Measurements from ENCODE around the gene MUC15.
"Not testable (repeated sequence)": the region's sequence is repeated elsewhere in the genome, so short reads cannot be mapped to it uniquely, and the experiment has no call there.

MUC15 gene, protein sequence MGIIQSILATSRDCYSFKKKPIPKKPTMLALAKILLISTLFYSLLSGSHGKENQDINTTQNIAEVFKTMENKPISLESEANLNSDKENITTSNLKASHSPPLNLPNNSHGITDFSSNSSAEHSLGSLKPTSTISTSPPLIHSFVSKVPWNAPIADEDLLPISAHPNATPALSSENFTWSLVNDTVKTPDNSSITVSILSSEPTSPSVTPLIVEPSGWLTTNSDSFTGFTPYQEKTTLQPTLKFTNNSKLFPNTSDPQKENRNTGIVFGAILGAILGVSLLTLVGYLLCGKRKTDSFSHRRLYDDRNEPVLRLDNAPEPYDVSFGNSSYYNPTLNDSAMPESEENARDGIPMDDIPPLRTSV

DNA sequence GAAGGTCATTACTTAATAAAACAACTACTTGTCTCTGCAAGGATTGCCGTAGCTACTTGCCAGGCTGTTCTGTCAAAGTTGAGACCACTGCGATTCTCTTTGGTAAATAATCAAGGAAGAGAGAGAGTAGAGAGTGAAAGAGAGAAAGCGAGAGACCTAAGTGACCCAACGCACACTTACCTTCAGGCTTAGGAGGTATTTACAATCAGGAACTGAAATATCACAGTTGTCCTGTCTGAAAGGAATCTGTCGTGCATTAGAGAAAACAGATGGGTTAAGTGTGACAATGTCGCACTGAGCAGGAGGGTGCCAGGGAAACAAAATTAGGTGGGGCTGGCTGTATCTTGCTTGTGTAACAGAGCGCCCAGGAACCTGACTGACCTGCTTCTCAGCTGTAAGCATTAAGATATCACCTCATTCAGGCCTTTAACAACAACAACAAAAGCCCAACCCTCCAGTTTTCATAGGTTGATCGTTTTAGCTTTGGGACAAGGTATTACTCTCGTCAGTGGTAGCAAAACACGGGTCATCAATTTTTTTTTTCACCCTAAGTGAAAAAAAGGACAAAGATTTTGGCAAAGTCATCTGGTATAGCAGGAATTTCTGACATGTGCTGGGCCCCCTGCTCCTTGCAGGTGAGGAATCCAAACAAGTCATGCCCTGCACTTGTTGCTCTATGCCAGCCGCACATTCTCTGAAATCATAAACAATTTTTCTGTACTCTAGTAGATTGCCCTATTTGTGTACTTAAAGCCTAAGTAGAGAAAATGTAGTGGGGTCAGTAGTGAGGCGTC is at the start of gene MUC15:
TSS of gene MUC15 (minus strand) at position 403 of the 794 bp plus-strand sequence. CDS start 5,169 bp downstream, outside the sequence.
- no peak for DNase-seq

DNA sequence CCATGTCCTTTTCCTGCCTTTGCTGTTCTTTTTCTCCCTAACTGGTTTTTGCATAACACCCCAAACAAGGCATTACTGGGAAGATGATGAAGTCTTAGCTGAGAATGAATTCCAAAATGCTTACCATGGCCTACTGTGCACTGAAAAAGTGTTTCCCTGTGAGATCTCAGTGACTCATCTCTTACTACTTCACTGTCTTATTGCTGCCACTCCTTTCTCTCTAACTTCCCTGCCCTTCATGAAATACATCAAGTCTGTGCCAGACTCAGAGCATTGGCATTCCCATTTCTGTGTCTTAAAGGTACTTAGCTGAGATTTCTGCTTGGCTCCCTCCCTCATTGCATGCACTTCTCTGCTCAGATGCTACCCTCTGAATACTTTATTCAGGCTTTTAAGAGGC is 49.1 kb upstream of the MUC15 start:
- no peak for DNase-seq

DNA sequence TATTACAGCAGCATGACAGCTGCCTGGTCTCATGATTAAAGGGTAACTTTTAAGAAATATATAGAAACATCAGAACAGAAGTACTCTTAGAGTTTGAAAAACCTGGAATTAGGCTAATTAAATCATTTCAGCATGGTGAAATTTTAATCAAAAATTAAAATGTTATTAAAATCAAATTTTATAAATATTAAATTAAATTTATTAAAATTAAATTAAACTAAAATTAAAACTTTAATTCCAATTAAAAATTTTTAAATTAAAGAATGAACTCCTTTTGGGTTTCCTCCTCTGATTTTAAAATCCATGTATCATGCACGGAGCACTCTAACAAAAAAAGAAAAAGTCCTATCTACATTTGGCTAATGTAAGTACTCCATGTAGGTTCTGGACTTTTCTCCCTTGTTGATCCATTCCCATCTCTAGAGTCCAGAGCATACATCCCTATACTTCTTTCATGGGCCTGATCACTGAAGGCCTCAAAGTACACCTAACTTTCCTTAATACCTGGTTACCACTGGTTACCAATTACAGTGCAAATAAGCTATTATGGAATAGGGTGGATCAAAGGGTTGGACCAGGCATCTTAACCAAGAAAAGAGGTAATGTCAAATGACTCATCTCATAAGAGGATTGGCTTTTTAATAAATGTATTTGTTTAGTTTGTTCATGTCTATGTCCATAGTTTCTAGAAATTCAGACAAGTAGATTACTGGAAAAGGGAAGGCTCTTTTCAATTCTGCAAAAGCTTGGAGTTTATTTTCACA is 48.4 kb upstream of the MUC15 start:
- no peak for DNase-seq

DNA sequence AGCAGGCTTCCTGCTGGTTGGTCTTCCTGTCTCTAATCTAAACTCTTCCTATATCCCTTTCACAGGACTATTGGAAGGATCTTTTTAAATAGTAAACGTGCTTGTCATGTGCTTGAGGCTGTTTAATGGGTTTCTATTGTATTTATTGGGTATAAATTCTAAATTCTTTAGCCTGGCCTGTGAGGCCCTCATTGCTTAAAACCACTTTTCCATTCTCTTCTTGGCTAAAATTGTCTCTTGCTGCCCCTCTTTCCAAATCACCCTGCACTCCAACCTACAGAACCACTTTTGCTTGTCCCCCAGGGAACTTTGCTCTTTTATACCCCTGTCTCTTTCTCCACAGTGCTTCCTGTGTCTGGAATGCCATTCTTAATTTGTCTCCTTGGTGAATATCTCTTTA is 46.4 kb upstream of the MUC15 start:
- DNase-seq: no peak

DNA sequence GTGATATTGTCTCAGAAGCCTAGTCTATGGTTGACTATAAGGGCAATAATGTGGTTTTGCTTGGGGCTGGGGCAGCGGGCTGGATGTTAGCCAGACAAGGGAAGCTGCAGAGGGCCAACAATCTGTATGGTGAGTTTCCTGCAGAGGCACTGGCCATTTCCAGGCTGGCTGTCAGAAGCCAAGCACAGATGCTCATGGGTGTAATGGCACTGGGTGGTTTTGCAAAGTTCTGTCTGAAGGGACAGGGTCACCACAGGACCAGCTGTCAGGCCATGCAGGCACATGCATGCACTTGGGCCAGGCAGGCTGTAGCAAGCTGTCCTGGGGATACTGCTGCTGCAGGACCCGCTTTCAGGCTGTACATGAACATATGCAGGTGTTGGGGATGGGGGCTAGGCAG is 41.7 kb upstream of the MUC15 start:
- DNase-seq: no peak

DNA sequence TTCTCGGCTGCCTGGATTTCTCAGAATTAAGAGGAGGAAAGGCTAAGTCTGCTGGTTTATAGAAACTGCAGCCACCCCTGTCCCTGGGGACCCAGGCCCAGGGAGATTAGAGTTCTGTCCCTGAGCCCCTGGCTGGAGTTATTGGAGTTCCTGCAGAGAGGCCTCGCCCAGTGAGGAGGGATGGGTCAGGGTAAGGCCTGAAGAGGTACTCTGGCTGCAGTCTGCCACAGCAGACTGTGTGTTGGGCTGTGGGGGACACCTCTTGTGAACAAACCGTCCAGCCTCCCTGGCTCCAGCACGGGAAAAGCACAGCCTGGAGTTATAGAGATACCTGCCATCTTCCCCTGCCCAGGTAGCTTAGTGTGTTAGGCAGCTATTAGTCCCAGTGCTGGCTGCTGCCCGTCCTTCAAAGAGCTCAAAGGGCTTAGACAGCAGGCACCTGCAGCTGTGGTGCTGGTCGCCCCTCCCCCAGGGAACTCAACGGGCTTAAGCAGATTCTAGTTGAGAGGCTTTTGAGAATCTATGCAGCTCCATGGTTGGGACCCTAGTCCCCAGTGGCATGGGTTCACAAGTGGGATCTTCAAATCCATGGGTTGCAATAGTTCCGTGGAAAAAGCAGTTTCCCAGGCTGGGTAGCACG is 36.6 kb upstream of the MUC15 start:
- DNase-seq: no peak

DNA sequence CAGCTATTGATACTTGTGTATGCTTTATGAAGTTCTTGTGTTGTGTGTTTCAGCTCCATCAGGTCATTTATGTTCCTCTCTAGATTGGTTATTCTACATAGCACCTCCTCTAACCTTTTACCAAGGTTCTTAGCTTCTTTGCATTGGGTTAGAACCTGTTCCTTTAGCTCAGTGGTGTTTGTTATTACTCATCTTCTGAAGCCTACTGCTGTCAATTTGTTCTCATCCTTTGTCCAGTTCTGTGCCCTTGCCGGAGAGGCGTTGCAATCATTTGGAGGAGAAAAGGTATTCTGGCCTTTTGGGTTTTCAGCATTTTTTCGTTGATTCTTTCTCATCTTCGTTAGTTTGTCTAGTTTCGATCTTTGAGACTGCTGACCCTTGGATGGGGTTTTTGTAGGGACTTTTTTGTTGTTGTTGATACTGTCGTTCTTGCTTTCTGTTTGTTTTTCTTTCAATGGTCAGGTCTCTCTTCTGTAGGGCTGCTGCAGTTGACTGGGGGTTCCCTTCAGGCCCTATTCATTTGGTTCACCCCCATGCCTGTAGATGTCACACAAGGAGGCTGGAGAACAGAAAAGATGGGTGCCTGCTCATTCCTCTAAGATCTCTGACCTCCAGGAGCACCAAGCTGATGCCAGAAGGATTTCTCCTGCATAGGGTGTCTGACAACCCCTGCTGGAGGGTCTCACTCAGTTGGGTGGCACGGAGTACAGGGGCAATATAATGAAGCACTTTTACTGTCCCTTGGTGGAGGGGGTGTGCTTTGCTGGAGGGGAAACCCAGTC is 35.9 kb upstream of the MUC15 start:
- no peak for DNase-seq

DNA sequence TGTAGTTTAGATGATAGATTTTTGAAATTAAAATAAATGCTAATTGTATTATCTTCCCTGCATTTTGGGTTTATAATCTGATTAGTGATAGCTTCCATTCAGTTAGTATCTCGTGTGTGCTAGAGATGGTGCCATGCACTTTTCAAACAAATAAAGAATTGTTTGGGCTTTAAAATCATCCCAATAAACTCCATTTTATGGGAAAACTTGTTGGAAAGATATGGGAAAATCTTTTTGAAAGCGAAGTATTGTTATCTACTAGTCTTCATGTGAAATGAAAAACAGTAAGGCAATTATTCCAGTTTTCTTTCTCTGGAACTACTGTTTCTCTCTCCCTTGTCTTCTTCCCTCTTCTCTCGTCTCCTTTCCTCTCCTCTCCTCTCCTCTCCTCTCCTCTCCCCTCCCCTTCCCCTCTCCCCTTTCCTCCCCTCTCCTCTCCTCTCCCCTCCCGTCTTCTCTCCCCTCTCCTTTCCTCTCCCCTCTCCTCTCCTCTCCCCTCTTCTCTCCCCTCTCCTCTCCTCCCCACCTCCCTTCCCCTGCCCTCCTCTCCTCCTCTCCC is 27.9 kb upstream of the MUC15 start:
- DNase-seq: no peak

DNA sequence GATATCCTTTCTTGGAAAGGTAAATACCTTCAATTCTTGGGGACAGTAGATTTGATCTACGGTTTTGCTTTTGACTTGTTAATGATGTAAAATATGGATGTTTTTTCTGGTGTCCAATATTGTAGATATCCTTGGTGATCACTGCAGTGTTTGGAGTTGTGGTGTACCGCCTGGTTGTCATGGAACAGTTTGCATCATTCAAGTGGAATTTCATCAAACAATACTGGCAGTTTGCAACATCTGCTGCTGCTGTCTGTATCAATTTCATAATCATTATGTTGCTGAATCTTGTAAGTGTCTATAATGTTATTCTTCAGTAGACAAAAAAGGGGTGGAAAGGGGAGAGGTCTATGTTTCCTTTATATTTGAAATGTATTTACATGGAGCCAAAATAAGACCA is 27.4 kb upstream of the MUC15 start:
- DNase-seq: no peak

DNA sequence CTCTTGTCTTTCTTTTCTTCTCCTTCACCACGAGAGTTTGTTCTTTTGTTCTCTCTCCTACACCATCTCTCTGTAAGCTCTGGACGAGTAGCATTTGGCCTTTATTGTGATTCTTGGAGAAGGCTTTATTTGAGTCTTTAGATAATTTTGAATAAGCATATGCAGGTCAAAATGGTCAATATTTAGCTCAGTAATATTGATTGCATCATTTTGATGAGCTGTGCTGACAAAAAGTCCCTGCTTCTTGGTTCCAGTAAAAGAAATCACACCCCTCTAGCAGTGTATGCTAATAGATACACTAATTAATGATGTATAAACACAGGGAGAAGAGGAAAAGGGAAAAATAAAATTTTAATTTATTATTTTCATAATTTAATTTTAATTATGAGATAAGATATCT is 25.8 kb upstream of the MUC15 start:
- DNase-seq: no peak

DNA sequence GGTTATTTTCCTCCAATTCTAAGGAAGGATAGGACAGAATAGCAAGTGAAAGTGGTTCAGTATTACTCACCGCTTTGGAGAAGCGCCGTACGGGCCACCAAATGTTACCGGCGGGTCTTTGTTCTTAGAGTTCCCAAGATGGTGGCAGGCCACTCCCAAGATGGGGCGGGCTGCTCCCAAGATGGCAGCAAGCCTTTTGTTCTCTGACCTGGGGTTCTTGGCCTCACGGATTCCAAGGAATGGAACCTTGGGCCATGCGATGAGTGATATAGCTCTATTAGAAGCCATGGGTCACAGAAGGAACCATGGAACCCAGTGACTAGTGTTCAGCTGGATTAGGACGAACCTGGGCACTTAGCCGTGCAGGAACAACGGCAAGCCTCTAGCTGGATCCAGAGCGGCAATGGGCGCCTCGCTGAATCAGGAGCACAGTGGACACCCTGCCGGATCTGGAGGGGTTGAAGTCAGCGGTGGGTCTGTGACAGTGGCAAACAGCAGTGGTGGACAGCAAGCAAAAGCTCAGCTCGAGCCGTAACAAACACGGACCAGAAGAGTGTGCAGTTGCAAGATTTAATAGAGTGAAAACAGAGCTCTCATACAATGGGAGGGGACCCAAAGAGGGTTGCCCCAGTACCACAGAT is 25.1 kb upstream of the MUC15 start:
- DNase-seq: not testable (repeated sequence)

DNA sequence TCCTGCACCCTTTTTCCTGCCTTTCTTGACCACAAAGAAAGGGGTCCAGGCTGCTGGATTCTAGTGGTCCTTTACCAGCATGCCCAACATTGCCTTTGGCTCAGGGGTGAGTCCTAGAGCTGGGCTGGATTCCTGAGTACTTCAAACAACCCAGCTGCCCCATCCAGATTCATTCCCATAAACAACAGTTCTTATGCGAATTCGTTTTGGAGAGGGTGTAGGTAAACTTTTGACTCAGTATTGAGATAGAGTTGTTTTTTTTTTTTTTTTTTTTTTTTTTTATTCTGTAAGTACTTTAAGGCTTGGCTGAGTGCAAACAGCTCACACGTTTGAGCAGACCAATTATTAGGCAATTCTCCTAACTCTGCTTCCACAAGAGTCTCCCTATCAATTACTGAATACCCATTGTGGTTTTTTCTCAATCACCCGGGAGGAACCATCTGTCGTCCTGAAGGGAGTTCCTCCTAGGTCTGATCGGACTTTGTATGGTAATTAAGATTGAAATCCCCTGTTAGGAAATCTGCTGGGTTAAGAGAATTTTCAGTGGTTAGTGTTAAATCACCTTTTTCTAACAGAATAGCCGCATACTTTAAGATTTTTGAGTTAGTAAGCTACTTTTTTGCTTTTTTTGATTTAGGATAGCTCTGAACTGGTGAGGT is 23.3 kb upstream of the MUC15 start:
- not testable (repeated sequence) for DNase-seq

DNA sequence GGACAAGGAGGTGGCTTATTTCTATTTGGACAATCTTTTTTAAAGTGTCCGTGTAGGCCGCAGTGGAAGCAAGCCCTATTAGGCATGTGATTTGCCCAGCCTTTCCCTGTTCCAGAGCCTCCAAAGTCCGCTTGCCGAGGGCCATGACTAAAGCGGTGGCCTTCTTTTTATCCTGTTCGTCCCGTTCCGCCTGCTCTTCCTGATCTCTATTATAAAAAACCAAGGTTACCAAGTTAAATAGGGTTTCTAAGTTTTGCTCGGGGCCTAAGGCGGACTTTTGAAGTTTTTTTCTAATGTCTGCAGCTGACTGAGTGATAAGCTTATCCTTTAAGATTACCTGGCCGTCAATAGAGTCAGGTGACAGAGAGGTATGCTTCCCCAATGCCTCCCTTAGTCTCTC is 21.6 kb upstream of the MUC15 start:
- no peak for DNase-seq

DNA sequence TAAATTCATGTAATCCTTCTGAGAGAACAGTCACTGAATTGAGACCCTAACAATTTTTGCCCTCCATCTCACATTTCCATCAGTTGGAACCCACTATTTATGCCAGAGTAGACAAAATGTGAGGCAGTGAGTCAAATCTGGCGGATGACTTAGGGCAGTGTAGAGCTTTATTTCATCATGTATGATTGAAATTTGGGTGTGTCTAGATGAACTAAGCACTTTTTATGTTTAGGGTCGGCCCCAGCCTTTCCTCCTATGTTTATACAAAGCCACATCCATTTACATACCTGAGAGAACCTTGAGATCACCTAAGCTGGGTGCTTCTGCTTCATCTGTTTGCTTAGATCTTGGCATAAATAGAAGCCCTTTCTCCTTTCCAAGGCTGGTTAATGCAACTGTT is 15.0 kb upstream of the MUC15 start:
- no peak for DNase-seq

DNA sequence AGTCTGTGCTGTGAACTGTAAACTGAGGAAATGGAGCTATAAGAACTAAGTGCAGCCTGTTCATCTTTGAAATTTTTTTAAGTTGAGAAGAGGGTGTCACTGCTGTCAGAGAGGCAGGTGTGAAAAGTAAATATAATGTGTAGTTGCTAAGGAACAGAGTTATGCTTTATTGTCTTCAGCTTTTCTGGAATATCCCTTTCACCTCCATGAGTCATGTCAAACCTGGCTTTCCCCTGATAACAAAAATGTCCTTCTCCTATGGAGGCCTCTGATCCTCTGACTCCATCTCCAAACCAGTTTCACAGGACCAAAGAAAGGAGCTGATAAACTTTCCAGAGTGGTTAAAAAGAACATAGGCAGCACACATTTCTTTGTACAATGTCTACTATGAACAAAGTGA is 12.8 kb upstream of the MUC15 start:
- no peak for DNase-seq

DNA sequence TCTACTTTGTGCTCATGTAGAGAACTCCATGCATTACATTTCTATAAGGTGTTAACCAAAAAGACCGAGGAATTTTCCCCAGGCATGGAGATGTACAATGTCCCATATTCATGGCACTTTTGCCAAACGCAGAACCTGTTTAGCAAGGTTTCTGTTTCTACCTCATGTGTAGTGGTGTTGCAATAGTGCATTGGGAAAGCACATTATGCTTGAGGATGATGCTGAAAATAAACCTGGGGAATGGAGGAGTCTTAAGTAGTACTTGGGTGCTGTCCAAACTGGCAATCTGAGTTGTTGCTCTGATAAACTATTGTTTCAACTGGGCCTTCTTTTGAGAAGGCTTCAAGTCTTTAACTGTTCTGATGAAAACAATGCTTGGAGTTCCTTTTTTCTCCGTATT is 11.5 kb upstream of the MUC15 start:
- no peak for DNase-seq

DNA sequence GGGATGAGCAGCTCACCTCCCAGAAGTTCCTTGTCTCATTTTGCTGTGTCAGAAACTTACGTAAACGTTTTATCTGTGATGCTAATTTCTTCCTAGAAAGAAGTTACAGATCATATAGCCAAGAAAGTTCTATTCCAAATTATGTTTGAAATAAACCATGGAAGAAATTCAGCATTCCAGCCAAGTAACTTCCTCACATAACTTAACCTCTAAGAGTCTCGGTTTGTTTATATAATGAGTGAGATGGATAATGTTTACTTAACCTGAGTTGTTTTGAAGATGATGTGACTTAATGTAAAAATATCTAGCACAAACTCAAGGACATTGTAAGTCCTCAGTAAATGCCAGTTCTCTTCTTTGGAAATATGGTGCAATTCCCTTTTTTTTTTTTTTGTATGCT is 8.9 kb upstream of the MUC15 start:
- DNase-seq: no peak

DNA sequence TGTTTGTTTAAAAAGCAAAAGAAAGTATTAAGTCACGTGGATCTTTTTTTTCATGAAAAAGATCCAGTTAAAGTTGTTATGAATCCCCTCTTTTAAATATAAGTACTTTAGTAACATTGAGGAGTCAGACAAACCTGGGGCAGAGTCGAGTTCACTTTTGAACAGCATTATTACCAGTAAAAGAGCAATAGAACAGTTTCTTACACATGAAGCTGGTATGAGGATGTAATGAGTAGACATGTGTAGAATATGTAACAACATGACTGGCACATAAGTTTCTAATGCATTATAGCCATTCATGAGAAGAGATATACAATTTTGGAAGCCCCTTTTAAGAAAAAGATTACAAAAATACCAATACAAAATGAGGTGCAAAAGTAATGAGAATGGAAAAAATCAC is 7.6 kb upstream of the MUC15 start:
- DNase-seq: no peak

DNA sequence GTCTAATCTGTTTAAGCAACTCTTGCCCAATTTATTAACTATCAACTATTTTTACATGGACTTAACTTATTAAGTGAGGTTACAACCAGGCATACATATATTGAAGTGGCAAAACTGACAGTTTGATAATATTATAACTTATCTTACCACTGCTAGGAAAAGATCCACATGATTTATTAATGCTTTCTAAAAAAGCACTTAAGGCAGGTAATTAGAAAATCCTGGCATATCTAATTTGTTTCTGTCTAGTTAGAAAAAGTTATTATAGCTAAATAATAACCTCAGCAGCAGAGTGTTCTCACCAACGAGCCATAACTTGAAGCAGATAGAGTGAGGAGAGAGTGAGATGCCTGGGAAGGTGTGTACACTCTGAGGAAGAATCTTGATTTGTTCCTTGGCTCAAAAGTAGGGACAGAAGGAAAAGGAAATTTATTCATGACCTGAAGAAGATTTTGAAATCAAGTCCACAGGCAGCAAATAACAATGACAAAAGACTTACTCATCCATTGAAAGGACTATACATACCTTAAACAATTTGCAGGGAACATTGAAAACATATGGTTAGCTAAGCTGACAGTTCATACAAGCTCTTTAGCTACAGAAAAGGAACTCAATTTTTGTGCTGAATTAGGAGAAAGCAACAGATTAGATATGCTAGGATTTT is 7.1 kb upstream of the MUC15 start:
- no peak for DNase-seq

DNA sequence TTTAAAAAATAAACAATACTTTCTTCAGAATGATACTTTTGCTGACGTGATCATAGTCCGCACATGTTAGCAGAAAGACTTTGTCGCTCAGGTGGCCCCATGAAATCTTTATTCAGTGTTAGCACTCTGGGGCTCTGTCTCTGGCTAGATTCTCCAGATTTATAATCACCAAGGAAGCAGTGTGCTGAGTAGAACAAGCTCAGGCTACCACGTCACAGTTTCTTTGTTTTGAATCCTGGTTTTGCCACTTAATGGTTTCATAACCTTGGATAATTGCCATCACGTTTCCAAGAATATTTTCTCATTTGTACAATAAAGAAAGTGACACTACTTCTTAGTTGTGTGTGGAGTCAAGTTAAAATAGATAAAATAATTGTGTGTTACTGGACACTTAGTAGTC is 3.9 kb upstream of the MUC15 start:
- DNase-seq: no peak

All from T1000 (cell line).